ENCODE results near the gene KDSR. TPM values are rescaled to one million over a fixed set of nuclear protein-coding genes. Genes with fewer than 3 reads are reported as not detected.

KDSR gene, protein sequence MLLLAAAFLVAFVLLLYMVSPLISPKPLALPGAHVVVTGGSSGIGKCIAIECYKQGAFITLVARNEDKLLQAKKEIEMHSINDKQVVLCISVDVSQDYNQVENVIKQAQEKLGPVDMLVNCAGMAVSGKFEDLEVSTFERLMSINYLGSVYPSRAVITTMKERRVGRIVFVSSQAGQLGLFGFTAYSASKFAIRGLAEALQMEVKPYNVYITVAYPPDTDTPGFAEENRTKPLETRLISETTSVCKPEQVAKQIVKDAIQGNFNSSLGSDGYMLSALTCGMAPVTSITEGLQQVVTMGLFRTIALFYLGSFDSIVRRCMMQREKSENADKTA
- polyA plus RNA-seq: 10 to 100 TPM; 10.2 to 31.5 (median 19.1) TPM

DNA sequence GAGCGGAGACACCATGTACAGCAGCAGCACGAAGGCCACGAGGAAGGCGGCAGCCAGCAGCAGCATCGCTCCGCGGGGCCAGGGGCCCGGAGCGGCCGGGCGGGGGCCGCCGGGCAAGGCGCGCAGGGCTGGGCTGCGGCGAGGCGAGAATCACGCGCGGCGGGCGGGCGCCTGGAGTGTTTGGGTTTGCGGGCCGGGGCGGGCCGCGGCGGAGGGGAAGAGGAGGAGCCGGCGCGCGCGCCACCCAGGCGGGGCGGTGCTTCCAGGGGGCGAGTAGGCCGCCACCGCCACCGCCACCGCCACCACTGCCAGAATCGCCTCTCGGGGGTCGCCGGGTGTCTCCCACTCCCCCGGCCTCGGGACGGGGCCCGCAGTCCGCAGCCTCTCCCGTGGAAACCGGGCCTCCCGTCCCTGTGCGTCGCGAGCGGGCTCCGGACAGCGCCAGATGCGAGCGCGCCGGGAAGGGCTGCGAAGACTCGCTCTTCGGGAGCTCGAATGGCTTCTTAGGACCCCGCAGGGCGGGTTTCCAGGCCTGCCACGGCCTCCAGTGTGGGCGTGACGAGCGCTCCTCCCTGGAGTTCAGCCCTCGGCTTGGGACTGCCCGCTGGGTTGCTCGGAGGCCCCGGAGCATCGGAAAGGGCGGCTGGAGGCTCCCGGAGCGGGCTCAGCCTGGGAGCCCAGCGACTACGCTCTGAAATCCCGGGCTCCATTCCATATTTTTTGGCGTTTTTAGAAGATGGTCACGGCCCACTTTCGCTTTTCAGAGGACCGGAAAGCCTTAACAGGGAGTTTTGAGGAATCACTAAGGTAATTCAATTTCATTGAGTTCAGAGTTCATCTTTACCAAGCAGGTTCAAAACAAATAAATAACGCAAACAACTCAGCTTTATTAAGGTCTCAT lies at the start of gene KDSR:
Gene KDSR (minus strand): TSS at position 154 of the 901 bp plus-strand sequence. CDS start 88 bp downstream, at position 66.
- H3K27ac ChIP-seq (ENCODE audit: low read depth, low read length): peak within 1 kb of the TSS; percentile 94
- WGBS, 3 donors: 0 to 1% (median 0%) methylated on average over 58 to 90 of the region's 90 CpGs

DNA sequence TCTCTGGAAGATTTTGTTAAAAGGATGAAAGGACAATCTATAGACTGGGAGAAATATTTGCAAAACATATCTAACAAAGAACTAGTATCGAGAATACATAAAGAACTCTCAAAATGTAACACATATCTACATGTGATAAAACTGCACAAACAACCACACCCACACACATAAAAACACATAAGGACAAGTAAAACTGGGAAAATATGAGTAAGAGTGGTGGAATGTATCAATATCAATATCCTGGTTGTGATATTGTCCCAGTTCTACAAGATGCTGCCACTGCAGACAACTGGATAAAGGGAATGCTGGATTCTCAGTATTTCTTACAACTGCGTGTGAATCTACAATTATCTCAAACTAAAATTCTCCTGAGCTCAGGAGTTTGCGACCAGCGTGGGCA lies 45.9 kb upstream of the KDSR start:
- 73 to 89% (median 84%) methylated on average over 3 to 4 of the region's 4 CpGs for WGBS, 3 donors
- no peak overlapping the region for H3K27ac ChIP-seq (ENCODE audit: low read depth, low read length)

DNA sequence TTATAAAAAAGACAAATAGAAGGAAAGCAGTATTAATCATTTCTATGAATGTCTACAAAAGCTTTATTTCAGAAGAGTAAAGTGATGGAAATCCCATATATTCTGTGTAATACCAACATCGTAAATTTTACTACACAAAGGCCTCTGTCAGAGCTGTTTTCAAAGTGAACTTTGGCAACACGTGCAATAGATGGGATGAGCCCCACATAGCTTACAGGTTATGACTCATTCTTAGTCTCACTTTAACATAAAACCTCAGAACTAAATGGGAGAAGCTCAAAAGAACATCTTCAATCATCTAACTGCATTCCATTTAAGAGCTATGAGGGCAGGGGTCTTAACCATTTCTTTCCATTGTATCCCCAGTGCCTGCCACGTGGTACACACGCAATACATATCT lies 43.8 kb upstream of the KDSR start:
- H3K27ac ChIP-seq (ENCODE audit: low read depth, low read length): no peak overlapping the region
- 85 to 87% (median 86%) methylated on average over 4 of the region's 4 CpGs for WGBS, 3 donors

DNA sequence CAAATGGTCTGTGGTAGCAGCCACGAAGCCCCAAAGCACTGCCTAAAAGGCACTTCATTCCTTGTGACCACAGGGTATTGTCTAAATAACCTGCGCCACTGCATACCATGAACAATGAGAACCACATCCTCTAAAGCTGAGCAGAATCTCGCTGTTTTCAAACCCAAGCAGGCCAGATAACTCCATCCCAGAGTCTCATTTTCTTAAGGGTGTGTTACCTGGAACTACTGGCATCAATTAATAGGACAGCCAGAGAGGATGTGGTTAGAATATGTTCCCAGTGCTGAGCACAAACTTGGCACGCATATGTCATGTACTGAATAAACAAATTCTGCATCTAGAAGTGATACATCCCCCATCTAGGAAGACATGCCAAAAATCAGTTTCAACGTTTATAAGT lies 42.3 kb upstream of the KDSR start:
- WGBS, 3 donors: 80 to 83% (median 82%) methylated on average over 5 of the region's 5 CpGs

DNA sequence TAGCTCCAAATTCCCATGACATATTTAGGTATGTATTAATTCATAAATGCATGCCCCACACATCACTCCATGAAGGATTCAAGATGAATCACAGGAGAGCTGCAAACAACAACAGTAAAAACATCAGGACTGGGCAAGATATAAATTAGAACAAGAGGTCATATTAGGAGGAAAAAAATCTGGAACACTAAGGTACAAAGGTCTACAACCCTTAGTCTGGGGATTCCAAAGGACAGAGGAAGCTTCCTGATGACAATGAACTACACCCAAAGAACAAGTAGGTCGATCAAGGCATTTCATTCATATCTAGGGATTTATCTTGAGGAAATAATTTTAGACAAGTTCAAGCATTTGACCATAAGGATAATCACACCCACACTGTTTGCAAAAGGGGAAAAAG lies 40.7 kb upstream of the KDSR start:
- WGBS, 3 donors: 50 to 76% (median 68%) methylated on average over 1 of the region's 1 CpG
- no peak overlapping the region for H3K27ac ChIP-seq (ENCODE audit: low read depth, low read length)

More for the DNA sequence above, 42.3 kb upstream of the KDSR start:
- no peak overlapping the region for H3K27ac ChIP-seq (ENCODE audit: low read depth, low read length)

DNA sequence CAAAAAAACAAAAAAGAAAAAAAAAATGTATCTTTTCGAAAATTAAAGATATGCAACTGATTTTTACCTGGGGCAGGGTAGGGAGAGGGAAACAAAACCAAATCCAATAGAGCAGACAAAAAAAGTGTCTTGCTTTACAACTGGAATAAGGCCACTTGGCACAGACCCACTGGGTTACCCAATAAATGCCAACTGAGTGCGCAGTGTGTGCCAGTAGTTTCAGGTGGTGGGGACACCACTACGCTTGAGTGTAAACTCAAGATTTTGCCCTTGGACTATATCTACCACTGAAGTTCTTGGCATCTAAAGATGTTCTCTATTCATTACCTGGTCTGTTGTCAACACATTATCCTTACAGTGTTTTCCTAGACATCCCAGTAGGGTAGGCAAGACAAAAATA lies 39.0 kb upstream of the KDSR start:
- 64 to 94% (median 90%) methylated on average over 3 of the region's 3 CpGs for WGBS, 3 donors
- no peak overlapping the region for H3K27ac ChIP-seq (ENCODE audit: low read depth, low read length)

DNA sequence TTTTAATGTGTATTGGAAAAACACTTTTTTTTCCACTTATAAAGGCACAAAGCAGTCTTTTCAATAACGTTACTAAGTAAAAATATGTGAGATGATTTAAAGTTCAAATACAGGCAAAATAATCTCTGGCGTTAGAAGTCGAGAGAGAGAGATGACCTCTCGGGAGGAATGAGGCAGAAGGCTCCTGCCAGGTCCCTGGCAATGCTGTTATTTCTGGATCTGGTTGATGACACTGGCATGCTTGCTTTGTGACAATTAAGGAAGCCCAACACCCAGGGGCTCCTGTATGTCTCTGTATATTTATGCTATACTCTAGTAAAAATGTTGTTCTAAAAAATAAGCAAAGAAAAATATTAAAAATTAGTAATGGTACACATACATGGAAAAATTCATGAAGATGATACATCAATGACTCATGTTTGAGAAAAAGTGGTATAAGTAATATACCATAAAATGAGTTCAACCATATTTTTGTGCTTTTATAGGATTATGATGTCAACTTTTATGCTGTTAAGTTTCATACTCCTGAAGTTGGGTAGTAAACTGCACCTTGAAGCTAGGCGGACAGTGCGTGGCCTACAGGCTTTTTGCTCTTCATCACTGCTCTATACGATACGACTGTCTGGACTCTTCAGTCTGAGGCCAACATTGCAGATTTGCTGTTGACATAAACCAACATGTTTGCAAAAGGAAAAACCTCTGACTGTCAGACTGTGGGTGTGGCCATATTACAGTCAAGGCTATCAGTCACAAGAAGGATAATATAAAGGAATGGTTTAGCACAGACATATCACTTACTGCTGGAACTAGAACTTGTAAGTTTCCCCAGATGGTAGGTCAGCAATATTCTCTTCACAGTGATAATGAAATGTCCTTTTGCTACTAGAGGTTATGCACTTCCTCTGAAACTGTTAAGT lies 35.5 kb upstream of the KDSR start:
- WGBS, 3 donors: 82 to 94% (median 90%) methylated on average over 8 of the region's 8 CpGs
- no peak overlapping the region for H3K27ac ChIP-seq (ENCODE audit: low read depth, low read length)

DNA sequence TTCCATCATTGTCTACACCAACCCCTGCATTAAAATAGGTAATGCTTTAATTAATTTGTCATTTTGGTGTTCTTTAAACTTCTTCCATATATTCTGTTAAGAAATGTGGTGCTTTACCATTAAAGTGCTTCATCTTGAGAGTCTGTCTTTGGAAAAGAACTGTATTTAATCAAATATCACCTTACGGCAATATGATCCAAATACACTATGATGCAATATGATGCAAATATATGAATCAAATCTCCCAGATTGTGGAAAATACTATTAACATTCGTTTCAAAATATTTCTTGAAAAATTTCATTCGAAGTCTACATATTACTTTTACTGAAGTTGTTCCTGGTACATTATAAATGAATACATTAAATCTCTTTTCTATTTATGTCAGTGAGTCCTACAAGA lies 32.3 kb upstream of the KDSR start:
- 92 to 98% (median 96%) methylated on average over 3 of the region's 3 CpGs for WGBS, 3 donors
- H3K27ac ChIP-seq (ENCODE audit: low read depth, low read length): no peak overlapping the region

DNA sequence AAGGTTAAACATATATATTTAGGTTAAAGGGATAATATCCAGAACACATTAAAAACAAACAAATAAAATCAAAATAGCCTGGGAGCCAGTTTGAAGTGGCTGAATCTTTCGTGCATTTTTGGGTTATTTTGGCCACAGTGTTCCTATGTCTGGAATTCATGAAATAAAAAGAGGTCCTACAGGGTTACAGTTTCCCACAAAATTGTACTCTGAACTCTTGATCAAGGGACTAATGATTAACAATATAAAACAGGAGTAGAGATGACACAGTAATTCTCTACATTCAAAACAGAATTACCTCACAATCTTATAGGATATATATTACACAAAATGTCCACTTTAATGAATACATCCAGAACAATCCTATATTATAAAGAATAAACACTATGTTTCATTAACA lies 30.3 kb upstream of the KDSR start:
- WGBS, 3 donors: 97 to 100% (median 100%) methylated on average over 1 of the region's 1 CpG
- H3K27ac ChIP-seq (ENCODE audit: low read depth, low read length): no peak overlapping the region

DNA sequence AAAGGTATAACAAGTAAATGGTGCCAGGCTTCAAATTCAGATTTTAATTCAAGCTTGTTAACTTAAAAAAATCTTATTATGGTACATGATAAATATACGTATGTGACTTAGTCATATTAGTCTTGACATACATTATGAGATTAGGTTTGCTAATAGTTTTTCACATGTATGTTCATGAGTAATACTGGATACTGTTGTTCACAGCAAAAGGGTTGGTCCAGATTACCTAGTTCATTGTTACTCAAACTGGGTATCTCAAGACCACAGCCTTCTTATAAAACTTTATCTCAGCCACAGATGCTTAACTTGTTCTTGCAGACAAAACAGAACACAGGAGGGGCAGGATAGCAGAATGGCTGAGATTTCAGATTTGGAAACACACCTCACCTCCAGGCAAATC lies 28.5 kb upstream of the KDSR start:
- WGBS, 3 donors: 93 to 100% (median 95%) methylated on average over 1 of the region's 1 CpG

DNA sequence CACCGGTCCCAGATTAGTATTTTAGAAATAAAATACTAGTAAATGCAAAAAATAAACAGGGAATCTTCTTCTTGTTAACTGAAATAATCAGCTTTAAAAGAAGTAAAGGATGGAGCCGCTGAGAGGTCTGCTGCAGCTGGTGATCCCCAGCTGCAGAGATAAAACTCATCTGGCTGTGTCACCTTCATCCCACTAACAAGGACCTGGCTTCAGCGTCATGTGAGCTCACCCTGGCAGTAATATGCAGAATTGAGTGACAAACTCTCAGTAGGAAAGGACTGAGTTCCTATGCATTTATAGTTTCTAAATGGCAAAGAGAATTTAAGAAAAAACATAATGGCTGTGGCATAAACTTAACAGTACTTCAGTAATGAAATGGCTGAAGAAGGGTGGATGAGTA lies 27.9 kb upstream of the KDSR start:
- no peak overlapping the region for H3K27ac ChIP-seq (ENCODE audit: low read depth, low read length)
- WGBS, 3 donors: 91 to 94% (median 92%) methylated on average over 3 of the region's 3 CpGs

More for the DNA sequence above, 28.5 kb upstream of the KDSR start:
- H3K27ac ChIP-seq (ENCODE audit: low read depth, low read length): no peak overlapping the region

DNA sequence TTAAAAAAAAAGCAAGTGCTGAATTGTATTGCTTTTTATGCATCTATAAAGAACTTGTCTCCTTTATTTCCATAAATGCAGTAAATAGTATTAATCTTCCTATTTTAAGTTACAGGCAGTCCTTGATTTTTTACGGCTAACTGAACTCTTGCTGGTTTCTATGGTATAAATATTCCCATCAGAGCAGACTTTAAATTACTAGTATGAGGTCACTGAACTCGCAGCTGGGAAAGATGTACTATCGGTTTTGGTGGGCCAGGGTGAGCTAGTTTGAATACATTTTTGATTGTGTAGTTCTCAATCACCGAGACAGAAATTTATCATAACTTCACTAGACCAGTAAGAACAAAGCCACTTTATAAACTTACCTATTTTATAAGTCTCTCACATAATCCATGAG lies 20.9 kb upstream of the KDSR start:
- 81 to 91% (median 91%) methylated on average over 4 of the region's 4 CpGs for WGBS, 3 donors

DNA sequence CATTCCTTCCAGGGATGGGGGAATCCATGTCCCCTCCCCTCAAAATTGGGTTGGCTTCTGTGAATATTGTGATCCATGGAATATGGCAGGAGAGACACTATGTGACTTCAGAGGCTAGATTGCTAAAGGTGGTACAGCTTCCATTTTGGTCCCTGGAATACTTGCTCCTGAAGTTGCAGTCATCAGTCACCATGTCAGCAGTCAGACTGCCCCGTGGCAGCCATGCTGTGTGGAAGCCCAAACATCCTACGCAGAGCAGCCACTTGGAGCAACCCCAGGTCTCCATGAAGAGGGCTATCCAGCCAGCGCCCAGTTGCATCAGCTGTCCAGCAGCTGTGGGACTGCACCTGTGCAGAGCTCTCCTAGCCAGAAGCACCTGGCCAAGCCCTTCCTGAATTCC lies 15.8 kb upstream of the KDSR start:
- WGBS, 3 donors: 63 to 97% (median 80%) methylated on average over 3 of the region's 3 CpGs
- no peak overlapping the region for H3K27ac ChIP-seq (ENCODE audit: low read depth, low read length)

More for the DNA sequence above, 20.9 kb upstream of the KDSR start:
- no peak overlapping the region for H3K27ac ChIP-seq (ENCODE audit: low read depth, low read length)

DNA sequence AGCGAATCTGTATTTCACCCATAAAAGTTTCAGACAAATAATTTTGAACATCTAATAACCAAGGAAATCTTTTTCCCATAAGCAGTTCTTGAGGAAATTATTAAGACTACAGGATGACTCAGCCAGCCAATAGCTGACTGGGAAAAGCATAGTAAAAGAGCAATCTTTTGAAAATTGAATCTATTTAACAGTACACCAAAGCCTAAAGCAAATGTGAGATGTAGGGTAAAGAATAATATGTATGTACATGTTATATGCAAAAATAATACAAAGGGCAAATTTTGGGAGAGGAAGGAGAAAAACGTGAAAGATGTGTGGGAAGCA lies 12.6 kb upstream of the KDSR start:
- no peak overlapping the region for H3K27ac ChIP-seq (ENCODE audit: low read depth, low read length)
- 65 to 75% (median 65%) methylated on average over 2 of the region's 2 CpGs for WGBS, 3 donors

DNA sequence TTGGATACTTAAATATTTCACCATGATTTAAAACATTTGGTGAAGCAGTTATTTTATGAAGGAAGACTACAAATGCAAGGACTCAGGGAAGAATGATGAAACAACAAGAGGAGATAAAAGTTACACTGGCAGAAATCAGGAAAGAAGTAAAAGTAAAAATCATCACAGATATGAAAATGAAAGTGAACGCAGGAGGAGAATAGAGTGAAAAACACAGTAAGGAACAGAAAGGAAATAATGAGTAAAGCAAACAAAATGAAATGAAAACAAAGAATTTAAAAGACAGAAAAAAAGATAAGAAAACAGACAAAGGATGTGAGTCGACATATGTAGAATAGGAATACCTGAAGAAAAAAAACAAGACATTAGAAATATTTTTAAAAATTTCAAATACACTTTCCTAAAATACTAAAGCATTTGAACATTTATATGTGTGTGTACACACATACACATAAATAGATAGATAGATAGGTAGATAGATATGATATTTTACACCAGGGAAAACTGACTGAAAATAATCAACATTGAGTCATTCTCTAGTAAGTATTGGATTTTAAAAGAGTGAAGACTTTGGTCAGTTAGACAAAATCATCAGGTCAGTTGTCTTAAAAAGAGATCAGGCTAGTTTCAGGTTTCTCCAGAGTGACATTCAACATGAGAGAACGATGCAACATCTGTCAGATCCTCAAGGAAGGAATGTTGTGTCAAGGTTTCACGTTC lies 12.1 kb upstream of the KDSR start:
- WGBS, 3 donors: 63 to 81% (median 70%) methylated on average over 4 of the region's 4 CpGs

DNA sequence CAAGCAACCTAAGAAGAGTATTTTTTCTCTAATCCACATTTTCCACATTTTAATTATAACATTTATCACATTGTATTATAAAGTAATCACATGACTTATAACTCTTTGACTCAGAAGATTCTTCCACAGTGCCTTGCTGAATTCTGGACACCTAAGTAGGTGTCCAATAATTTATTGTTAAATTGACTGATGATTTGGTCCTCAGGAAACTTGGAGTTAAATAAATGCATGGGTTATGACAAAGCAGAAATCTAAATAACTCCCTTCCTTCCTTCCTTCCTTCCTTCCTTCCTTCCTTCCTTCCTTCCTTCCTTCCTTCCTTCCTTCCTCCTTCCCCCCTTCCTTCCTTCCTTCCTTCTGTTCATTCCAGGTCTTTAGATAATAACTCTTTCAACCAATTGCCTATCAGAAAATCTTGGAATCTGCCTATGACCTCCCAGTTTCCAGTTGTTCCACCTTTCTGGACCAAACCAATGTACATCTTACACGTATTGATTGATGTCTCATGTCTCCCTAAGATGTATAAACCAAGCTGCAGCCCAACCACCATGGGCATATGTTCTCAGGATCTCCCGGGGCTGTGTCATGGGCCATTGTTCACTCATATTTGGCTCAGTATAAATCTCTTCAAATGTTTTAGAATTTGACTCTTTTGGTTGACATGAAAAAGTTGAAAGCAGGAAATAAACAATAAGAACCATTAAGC lies 10.4 kb upstream of the KDSR start:
- H3K27ac ChIP-seq (ENCODE audit: low read depth, low read length): no peak overlapping the region
- 68 to 87% (median 83%) methylated on average over 2 of the region's 2 CpGs for WGBS, 3 donors

More for the DNA sequence above, 12.1 kb upstream of the KDSR start:
- H3K27ac ChIP-seq (ENCODE audit: low read depth, low read length): no peak overlapping the region

DNA sequence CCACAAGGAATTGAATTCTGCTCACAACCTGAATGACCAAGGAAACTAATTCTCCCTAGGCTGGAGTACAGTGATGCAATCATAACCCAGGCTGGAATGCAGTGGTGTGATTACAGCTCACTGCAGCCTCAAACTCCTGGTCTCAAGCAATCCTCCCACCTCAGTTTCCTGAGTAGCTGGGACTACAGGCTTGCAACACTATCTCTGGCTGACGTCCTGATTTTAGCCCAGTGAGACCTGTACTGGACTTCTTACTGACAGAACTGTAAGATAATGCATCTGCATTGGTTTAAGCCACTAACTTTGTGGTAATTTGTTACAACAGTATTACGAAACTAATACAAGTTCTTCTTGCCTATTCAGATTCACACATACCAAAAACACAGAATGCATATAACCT lies 9.5 kb upstream of the KDSR start:
- H3K27ac ChIP-seq (ENCODE audit: low read depth, low read length): no peak overlapping the region
- 40 to 67% (median 50%) methylated on average over 2 of the region's 2 CpGs for WGBS, 3 donors

Measured in adipose tissue (tissue), 3 donors.